ENCODE results near the gene SSNA1.

DNA sequence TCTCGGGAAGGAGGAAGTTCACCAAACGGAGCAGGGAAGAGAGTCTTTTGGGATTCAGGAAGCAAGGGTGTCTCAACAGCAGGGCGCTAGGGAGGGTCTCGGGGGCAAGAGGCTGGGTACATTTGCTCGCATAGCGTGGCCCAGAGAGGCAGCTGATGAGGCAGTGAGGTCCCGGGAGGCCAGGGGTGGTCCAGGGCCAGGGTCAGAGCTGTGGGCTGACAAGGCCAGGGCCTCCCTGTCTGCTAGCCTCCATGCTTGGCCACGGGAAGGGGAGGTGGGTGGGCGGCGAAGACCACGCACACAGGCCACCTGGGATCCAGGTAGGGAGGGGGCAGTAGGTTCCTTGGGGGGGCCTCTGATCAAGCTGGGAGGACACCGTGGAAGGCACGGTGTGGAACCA is 23.1 kb downstream of the SSNA1 start:
- TF ChIP-seq, protein P1, sequence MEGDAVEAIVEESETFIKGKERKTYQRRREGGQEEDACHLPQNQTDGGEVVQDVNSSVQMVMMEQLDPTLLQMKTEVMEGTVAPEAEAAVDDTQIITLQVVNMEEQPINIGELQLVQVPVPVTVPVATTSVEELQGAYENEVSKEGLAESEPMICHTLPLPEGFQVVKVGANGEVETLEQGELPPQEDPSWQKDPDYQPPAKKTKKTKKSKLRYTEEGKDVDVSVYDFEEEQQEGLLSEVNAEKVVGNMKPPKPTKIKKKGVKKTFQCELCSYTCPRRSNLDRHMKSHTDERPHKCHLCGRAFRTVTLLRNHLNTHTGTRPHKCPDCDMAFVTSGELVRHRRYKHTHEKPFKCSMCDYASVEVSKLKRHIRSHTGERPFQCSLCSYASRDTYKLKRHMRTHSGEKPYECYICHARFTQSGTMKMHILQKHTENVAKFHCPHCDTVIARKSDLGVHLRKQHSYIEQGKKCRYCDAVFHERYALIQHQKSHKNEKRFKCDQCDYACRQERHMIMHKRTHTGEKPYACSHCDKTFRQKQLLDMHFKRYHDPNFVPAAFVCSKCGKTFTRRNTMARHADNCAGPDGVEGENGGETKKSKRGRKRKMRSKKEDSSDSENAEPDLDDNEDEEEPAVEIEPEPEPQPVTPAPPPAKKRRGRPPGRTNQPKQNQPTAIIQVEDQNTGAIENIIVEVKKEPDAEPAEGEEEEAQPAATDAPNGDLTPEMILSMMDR (conservative IDR thresholded peaks at IDR 0.05 in 1 of 2, IDR thresholded peaks at IDR 0.05 in 1 of 2; ENCODE audit: low read depth in 1 of 2, low read length in 2 of 2): no peak
- TF ChIP-seq EZH2 (IDR thresholded peaks at IDR 0.05; ENCODE audit: low read length, missing control alignments): no peak

Measured in fibroblast of lung (primary cell).